ENCODE results near the gene AMN1. TPM values are rescaled to one million over a fixed set of nuclear protein-coding genes. Genes with fewer than 3 reads are reported as not detected.

AMN1 gene
- total and polyA plus RNA-seq, 2 of the 13 experiments (the other 11 are each of a cell fraction or from before 2014, with no cell fraction given): 7.5 to 26.5 TPM

GRCh38 chr12:31728917-31729640 lies at the start of gene AMN1 (continued):
- peak; percentile 16; the same call in 1 of the 2 replicates for TF ChIP-seq ZNF609 (CRISPR knock-in tag; IDR thresholded peaks at IDR 0.05; ENCODE audit: borderline replicate concordance)
- TF ChIP-seq ZNF792 (CRISPR knock-in tag; IDR thresholded peaks at IDR 0.05): peak; percentile 54; the same call in 1 of the 2 replicates
- peak; percentile 70 for TF ChIP-seq ZFY (CRISPR knock-in tag; IDR thresholded peaks at IDR 0.05)
- peak; percentile 25; the same call in 1 of the 2 replicates for TF ChIP-seq SUZ12 (IDR thresholded peaks at IDR 0.05; ENCODE audit: low read depth, low read length)
- TF ChIP-seq TBL1XR1 (IDR thresholded peaks at IDR 0.05; ENCODE audit: borderline replicate concordance, low read length, partially characterized antibody): peak; percentile 71
- no peak for TF ChIP-seq RNF219 (CRISPR knock-in tag; IDR thresholded peaks at IDR 0.05)
- peak; percentile 52; the same call in 1 of the 2 replicates for TF ChIP-seq MEIS1 (CRISPR knock-in tag; IDR thresholded peaks at IDR 0.05; ENCODE audit: borderline replicate concordance)
- no peak for TF ChIP-seq RBM22 (optimal IDR thresholded peaks at IDR 0.05; ENCODE audit: low read length)
- TF ChIP-seq TEAD2 (CRISPR knock-in tag; IDR thresholded peaks at IDR 0.05): no peak
- peak; percentile 85 for TF ChIP-seq ZFP91 (CRISPR knock-in tag; IDR thresholded peaks at IDR 0.05; ENCODE audit: borderline replicate concordance)
- peak; percentile 64 for TF ChIP-seq TFDP2 (CRISPR knock-in tag; IDR thresholded peaks at IDR 0.05)
- peak; percentile 23; the same call in 1 of the 2 replicates for TF ChIP-seq MXD4 (CRISPR knock-in tag; IDR thresholded peaks at IDR 0.05)
- peak; percentile 94 for TF ChIP-seq SP4 (CRISPR knock-in tag; IDR thresholded peaks at IDR 0.05)
- TF ChIP-seq THAP9 (CRISPR knock-in tag; IDR thresholded peaks at IDR 0.05; ENCODE audit: borderline replicate concordance): peak; percentile 49; the same call in 1 of the 2 replicates
- 0 out of 2 replicates have a peak, but pooled peaks have one; percentile 53 for TF ChIP-seq KLF11 (CRISPR knock-in tag; IDR thresholded peaks at IDR 0.05)
- TF ChIP-seq ARNTL (CRISPR knock-in tag; IDR thresholded peaks at IDR 0.05): peak; percentile 61

Data from HepG2 (cell line).